K562 (cell line): Measurements from ENCODE around the gene NRM. TPM values are rescaled to one million over a fixed set of nuclear protein-coding genes. Genes with fewer than 3 reads are reported as not detected.

Source experiments
- CCNT2 ChIP-seq: IDR thresholded peaks from 2 replicates; pipeline ENCODE4 v1.6.1; 2011; ENCODE audit warnings: borderline replicate concordance, low read depth, mild to moderate bottlenecking, moderate library complexity, mixed read lengths, low read length; ENCODE audit not compliant: insufficient read length; ENCODE audit errors: extremely low read depth
- CTBP1 ChIP-seq: fragments of 450-650 bp; IDR thresholded peaks from 2 replicates; pipeline ENCODE4 v1.6.1; 2016; ENCODE audit warnings: borderline replicate concordance
- DACH1 ChIP-seq: fragments of 450-650 bp; IDR thresholded peaks from 2 replicates; pipeline ENCODE4 v1.6.1; 2018; ENCODE audit not compliant: partially characterized antibody
- ELF1 ChIP-seq: fragments of 200-800 bp; sonication (Bioruptor generic); IDR thresholded peaks from 2 replicates; pipeline ENCODE4 v1.6.1; 2016; ENCODE audit warnings: missing genetic modification characterization, missing compliant biosample characterization
- ELK3 ChIP-seq: fragments of 450-650 bp; formaldehyde crosslinking; IDR thresholded peaks from 2 replicates; pipeline ENCODE4 v1.4.0; 2020; ENCODE audit warnings: mild to moderate bottlenecking
- EP400 ChIP-seq: fragments of 450-650 bp; IDR thresholded peaks from 2 replicates; pipeline ENCODE4 v1.6.1; 2017; ENCODE audit warnings: antibody characterized with exemption, mild to moderate bottlenecking, moderate library complexity
- GTF2E2 ChIP-seq: fragments of 200-800 bp; sonication (Bioruptor generic); IDR thresholded peaks from 2 replicates; pipeline ENCODE4 v1.6.1; 2016; ENCODE audit warnings: missing genetic modification characterization, missing compliant biosample characterization
- LCOR ChIP-seq: sonication (generic); formaldehyde crosslinking; IDR thresholded peaks from 2 replicates; pipeline ENCODE4 v1.8.0; 2022; ENCODE audit warnings: mild to moderate bottlenecking, missing genetic modification reagents
- MYC ChIP-seq, 2 experiments: fragments of 250-450 bp in 1 of 2; sonication (Bioruptor Pico) in 1 of 2; IDR thresholded peaks; 2 replicates each; pipeline versions ENCODE4 v1.5.1 to v1.6.1; 2012 to 2021; ENCODE audit warnings: low read depth in 2 of 2, borderline replicate concordance in 1 of 2, improper control_type of control experiment in 1 of 2, low read length in 1 of 2, mild to moderate bottlenecking in 1 of 2, moderate library complexity in 1 of 2
- MYNN ChIP-seq, 2 experiments: sonication (generic); formaldehyde crosslinking in 1 of 2; IDR thresholded peaks; 2 replicates each; pipeline versions ENCODE4 v1.5.0 to v1.6.1; 2016 to 2020; ENCODE audit warnings: antibody characterized with exemption in 1 of 2, missing genetic modification reagents in 1 of 2
- NCOA4 ChIP-seq: fragments of 450-650 bp; IDR thresholded peaks from 2 replicates; pipeline ENCODE4 v1.6.1; 2018; ENCODE audit warnings: mild to moderate bottlenecking; ENCODE audit not compliant: partially characterized antibody
- REST ChIP-seq, 2 experiments: fragments of 450-650 bp; formaldehyde crosslinking in 1 of 2; IDR thresholded peaks; 2 replicates each; pipeline versions ENCODE4 v1.4.0 to v1.6.1; 2014 to 2020; ENCODE audit warnings: mild to moderate bottlenecking in 2 of 2, borderline replicate concordance in 1 of 2, low read depth in 1 of 2
- SMC3 ChIP-seq: conservative IDR thresholded peaks from 2 replicates; pipeline ENCODE4 v1.6.1; 2011; ENCODE audit warnings: low read depth, low read length, improper control_type of control experiment; ENCODE audit not compliant: insufficient read depth
- ZBTB9 ChIP-seq: fragments of 450-650 bp; formaldehyde crosslinking; IDR thresholded peaks from 2 replicates; pipeline ENCODE4 v1.4.0; 2020; ENCODE audit warnings: mild to moderate bottlenecking, moderate library complexity
- ZNF274 ChIP-seq: IDR thresholded peaks from 2 replicates; pipeline ENCODE4 v1.6.1; 2011; ENCODE audit warnings: low read depth, mild to moderate bottlenecking, low read length, moderate library complexity, borderline replicate concordance
- ZNF717 ChIP-seq: fragments of 250-450 bp; sonication (Bioruptor Pico); IDR thresholded peaks from 2 replicates; pipeline ENCODE4 v1.5.0; 2021
- polyA plus RNA-seq, 8 experiments: library from polyadenylated mRNA; depleted of rRNA in 4 of 8; stranded (reverse) in 5 of 8; unstranded in 3 of 8; fragments of >200 nt; fragmentation: Nextera tagmentation in 2 of 8; fragmentation: Illumina TruSeq in 1 of 8; extraction: Ambion mirVana in 2 of 8; extraction: Trizol in 1 of 8; gene quantifications; 2 replicates each; pipeline versions ENCODE4 v1.2.1 to v1.2.3, GENCODE V29; 2011 to 2014; ENCODE audit warnings: inconsistent platforms in 1 of 8, missing spikeins in 1 of 8
- total RNA-seq, 7 experiments: library from RNA; depleted of rRNA in 6 of 7; stranded (reverse); fragments of >200 nt in 6 of 7; fragmentation: Illumina TruSeq in 2 of 7; extraction: Trizol in 2 of 7; gene quantifications; 2 replicates each; pipeline versions ENCODE4 v1.2.1 to v1.2.3, GENCODE V29; 2011 to 2021; ENCODE audit warnings: low replicate concordance in 1 of 7

The NRM gene
- total and polyA plus RNA-seq, 9 of the 15 experiments (the other 6 are each of a cell fraction or from before 2014, with no cell fraction given): 9.7 to 58.2 (median 18.1) TPM

GRCh38 chr6:30672445-30673253 lies 18.1 kb downstream of the NRM start, which contains the start of gene DHX16 (continued):
- TF ChIP-seq EP400 (peak; percentile 72), REST (IDR thresholded peaks at IDR 0.05; ENCODE audit: borderline replicate concordance) (peak; percentile 64; the same call in 1 of the 2 replicates), REST (CRISPR knock-in tag; IDR thresholded peaks at IDR 0.05; ENCODE audit: low read depth) (peak; percentile 79; the same call in 1 of the 2 replicates), ZNF717 (CRISPR knock-in tag) (no peak), ELF1 (tag) (peak; percentile 95), LCOR (CRISPR knock-in tag) (peak; percentile 91), DACH1 (no peak), CCNT2 (peak; percentile 57), MYC (IDR thresholded peaks at IDR 0.05; ENCODE audit: low read depth, low read length) (peak; percentile 57; the same call in 1 of the 2 replicates), MYC (CRISPR knock-in tag; IDR thresholded peaks at IDR 0.05; ENCODE audit: borderline replicate concordance, low read depth) (peak; percentile 37; the same call in 1 of the 2 replicates), NCOA4 (no peak), ZBTB9 (CRISPR knock-in tag) (peak; percentile 82), SMC3 (peak; percentile 86), MYNN (IDR thresholded peaks at IDR 0.05) (0 out of 2 replicates have a peak, but pooled peaks have one; percentile 58), MYNN (CRISPR knock-in tag; IDR thresholded peaks at IDR 0.05) (no peak), ZNF274 (no peak), GTF2E2 (tag) (peak; percentile 62; the same call in 1 of the 2 replicates), ELK3 (CRISPR knock-in tag) (no peak), CTBP1 (peak; percentile 58)
